ENCODE data around the gene PRSS12. TPM values are rescaled to one million over a fixed set of nuclear protein-coding genes. Genes with fewer than 3 reads are reported as not detected.

Gene PRSS12
- total RNA-seq, 2 experiments from 2014 or later = not detected

GRCh38 chr4:118373614-118374255 is 20.9 kb upstream of the PRSS12 start:
- H3K36me3 Mint-ChIP-seq (ENCODE audit: low read depth) = no peaks in the 10 kb centered on the region
- H3K27ac Mint-ChIP-seq = no peak overlapping the region
- H3K4me3 Mint-ChIP-seq = no peak overlapping the region
- no peaks in the 10 kb centered on the region for H3K27me3 Mint-ChIP-seq
- H3K4me1 Mint-ChIP-seq = no peaks in the 10 kb centered on the region
- DNase-seq = no peak
- CTCF ChIA-PET = no interaction called here
- POLR2A ChIA-PET = no interaction called here
- no peaks in the 10 kb centered on the region for H3K9me3 Mint-ChIP-seq

GRCh38 chr4:118372251-118372650 is 19.4 kb upstream of the PRSS12 start:
- Mint-ChIP-seq H3K9me3 (no peaks in the 10 kb centered on the region), H3K4me1 (no peaks in the 10 kb centered on the region), H3K27me3 (peaks cover 2% of the 10 kb centered on the region), H3K36me3 (ENCODE audit: low read depth) (no peaks in the 10 kb centered on the region), H3K4me3 (no peak overlapping the region), H3K27ac (no peak overlapping the region)
- DNase-seq = no peak
- ChIA-PET CTCF (no interaction called here), POLR2A (no interaction called here)

GRCh38 chr4:118369231-118369630 is 16.4 kb upstream of the PRSS12 start:
- Mint-ChIP-seq H3K36me3 (ENCODE audit: low read depth) (no peaks in the 10 kb centered on the region), H3K4me3 (no peak overlapping the region), H3K4me1 (no peaks in the 10 kb centered on the region), H3K27me3 (peaks cover 2% of the 10 kb centered on the region), H3K27ac (no peak overlapping the region), H3K9me3 (no peaks in the 10 kb centered on the region)
- CTCF ChIA-PET = no interaction called here
- DNase-seq = no peak
- POLR2A ChIA-PET = no interaction called here

GRCh38 chr4:118367872-118368271 is 15.1 kb upstream of the PRSS12 start:
- ChIA-PET CTCF (no interaction called here), POLR2A (no interaction called here)
- no peaks in the 10 kb centered on the region for H3K4me1 Mint-ChIP-seq
- no peak overlapping the region for H3K27ac Mint-ChIP-seq
- no peaks in the 10 kb centered on the region for H3K36me3 Mint-ChIP-seq (ENCODE audit: low read depth)
- peaks cover 6% of the 10 kb centered on the region for H3K27me3 Mint-ChIP-seq
- no peak overlapping the region for H3K4me3 Mint-ChIP-seq
- no peak for DNase-seq
- no peaks in the 10 kb centered on the region for H3K9me3 Mint-ChIP-seq

GRCh38 chr4:118367361-118367760 is 14.6 kb upstream of the PRSS12 start:
- Mint-ChIP-seq H3K4me1 (no peaks in the 10 kb centered on the region), H3K9me3 (no peaks in the 10 kb centered on the region), H3K27ac (no peak overlapping the region), H3K36me3 (ENCODE audit: low read depth) (no peaks in the 10 kb centered on the region), H3K4me3 (no peak overlapping the region), H3K27me3 (peaks cover 8% of the 10 kb centered on the region)
- ChIA-PET POLR2A (no interaction called here), CTCF (interaction anchor here (0.7 kb wide), 1 partner anchor 14 kb away, joined by 7 read pairs; no protein-coding TSS in a partner anchor)
- DNase-seq = no peak

GRCh38 chr4:118363166-118363565 is 10.4 kb upstream of the PRSS12 start:
- H3K36me3 Mint-ChIP-seq (ENCODE audit: low read depth) = no peaks in the 10 kb centered on the region
- no peaks in the 10 kb centered on the region for H3K4me1 Mint-ChIP-seq
- DNase-seq = no peak
- H3K27ac Mint-ChIP-seq = no peak overlapping the region
- H3K27me3 Mint-ChIP-seq = peaks cover 20% of the 10 kb centered on the region
- ChIA-PET POLR2A (interaction anchor here (0.6 kb wide), 1 partner anchor 50 kb away, joined by 3 read pairs; no protein-coding TSS in a partner anchor), CTCF (interaction anchor here (2.0 kb wide), 1 partner anchor 10 kb away, joined by 8 read pairs; the partner anchor contains the start of gene PRSS12)
- H3K4me3 Mint-ChIP-seq = no peak overlapping the region
- no peaks in the 10 kb centered on the region for H3K9me3 Mint-ChIP-seq

- H3K27me3 Mint-ChIP-seq = peaks cover 31% of the 10 kb centered on the region
- H3K27ac Mint-ChIP-seq = no peak overlapping the region
- no peaks in the 10 kb centered on the region for H3K36me3 Mint-ChIP-seq (ENCODE audit: low read depth)
- H3K4me1 Mint-ChIP-seq = no peaks in the 10 kb centered on the region
- no peak for DNase-seq
- H3K4me3 Mint-ChIP-seq = no peak overlapping the region
- POLR2A ChIA-PET = no interaction called here
- no peaks in the 10 kb centered on the region for H3K9me3 Mint-ChIP-seq
- CTCF ChIA-PET = interaction anchor here (1.6 kb wide), 1 partner anchor 9 kb away, joined by 5 read pairs; the partner anchor contains the start of gene PRSS12
Measured at GRCh38 chr4:118361192-118361591, 8.4 kb upstream of the PRSS12 start.

- H3K9me3 Mint-ChIP-seq = no peaks in the 10 kb centered on the region
- POLR2A ChIA-PET = no interaction called here
- no peak overlapping the region for H3K27ac Mint-ChIP-seq
- CTCF ChIA-PET = interaction anchor here (0.6 kb wide), 1 partner anchor 602 kb away, joined by 4 read pairs; no protein-coding TSS in a partner anchor
- H3K27me3 Mint-ChIP-seq = peaks cover 41% of the 10 kb centered on the region
- H3K4me3 Mint-ChIP-seq = no peak overlapping the region
- H3K4me1 Mint-ChIP-seq = no peaks in the 10 kb centered on the region
- no peak for DNase-seq
- no peaks in the 10 kb centered on the region for H3K36me3 Mint-ChIP-seq (ENCODE audit: low read depth)
Measured at GRCh38 chr4:118360106-118360505, 7.3 kb upstream of the PRSS12 start.

- Mint-ChIP-seq H3K4me1 (peaks cover 5% of the 10 kb centered on the region), H3K4me3 (no peak overlapping the region), H3K9me3 (no peaks in the 10 kb centered on the region), H3K27ac (no peak overlapping the region), H3K27me3 (peaks cover 55% of the 10 kb centered on the region), H3K36me3 (ENCODE audit: low read depth) (no peaks in the 10 kb centered on the region)
- ChIA-PET CTCF (no interaction called here), POLR2A (no interaction called here)
- DNase-seq = no peak
Measured at GRCh38 chr4:118357601-118358000, 4.8 kb upstream of the PRSS12 start.

- Mint-ChIP-seq H3K9me3 (no peaks in the 10 kb centered on the region), H3K27ac (no peak overlapping the region), H3K27me3 (peaks cover 55% of the 10 kb centered on the region), H3K4me1 (peaks cover 9% of the 10 kb centered on the region), H3K36me3 (ENCODE audit: low read depth) (peaks cover 2% of the 10 kb centered on the region), H3K4me3 (no peak overlapping the region)
- ChIA-PET CTCF (no interaction called here), POLR2A (no interaction called here)
- no peak for DNase-seq
Measured at GRCh38 chr4:118356731-118357130, 3.9 kb upstream of the PRSS12 start.

GRCh38 chr4:118356111-118356510 is 3.3 kb upstream of the PRSS12 start:
- ChIA-PET CTCF (no interaction called here), POLR2A (no interaction called here)
- Mint-ChIP-seq H3K36me3 (ENCODE audit: low read depth) (peaks cover 3% of the 10 kb centered on the region), H3K4me3 (no peak overlapping the region), H3K9me3 (no peaks in the 10 kb centered on the region), H3K27me3 (peaks cover 57% of the 10 kb centered on the region), H3K4me1 (peaks cover 10% of the 10 kb centered on the region), H3K27ac (no peak overlapping the region)
- DNase-seq = no peak

- DNase-seq = no peak
- POLR2A ChIA-PET = no interaction called here
- Mint-ChIP-seq H3K9me3 (no peaks in the 10 kb centered on the region), H3K27me3 (peaks cover 67% of the 10 kb centered on the region), H3K27ac (no peak overlapping the region), H3K36me3 (ENCODE audit: low read depth) (peaks cover 3% of the 10 kb centered on the region), H3K4me3 (no peak overlapping the region), H3K4me1 (peaks cover 10% of the 10 kb centered on the region)
- CTCF ChIA-PET = no interaction called here
Measured at GRCh38 chr4:118354913-118355312, 2.1 kb upstream of the PRSS12 start.

GRCh38 chr4:118353534-118354030 is 779 bp upstream of the PRSS12 start:
- Mint-ChIP-seq H3K27ac (no peak overlapping the region), H3K9me3 (no peaks in the 10 kb centered on the region), H3K27me3 (peaks cover 75% of the 10 kb centered on the region), H3K4me1 (peaks cover 10% of the 10 kb centered on the region), H3K4me3 (peak overlapping the region; percentile 63), H3K36me3 (ENCODE audit: low read depth) (peaks cover 3% of the 10 kb centered on the region)
- ChIA-PET CTCF (interaction anchor here (0.8 to 2.5 kb wide), 2 partner anchors 10 to 14 kb away, joined by 7 to 8 read pairs; no protein-coding TSS in a partner anchor), POLR2A (no interaction called here)
- no peak for DNase-seq
